Stimulated activated naive CD8-positive, alpha-beta T cell treated with anti-CD3 and anti-CD28 coated beads, Interleukin-15, Interleukin-2, amounts not matched to agents 100 U/mL and 50 U/mL, for 24 hours (primary cell): ENCODE results near the gene PAPOLB.
A peak's percentile ranks its signal among the peaks of the same experiment; 100 is the strongest.

ENCODE experiments used
- ATAC-seq: fragments of 150-1000 bp; cut with Tn5 transposase; one replicate; pipeline ENCODE4 v1.10.0; 2021
- DNase-seq: peaks from one replicate; pipeline ENCODE4 v3.0.0; 2021

Gene PAPOLB

GRCh38 chr7:4878336-4879335 is 16.8 kb upstream of the PAPOLB start:
- no peak for ATAC-seq
- DNase-seq = no peak

- DNase-seq (no peak), ATAC-seq (no peak)
Observed at GRCh38 chr7:4876586-4876985, 14.8 kb upstream of the PAPOLB start.

GRCh38 chr7:4875391-4875790 is 13.6 kb upstream of the PAPOLB start:
- ATAC-seq = no peak
- no peak for DNase-seq

- ATAC-seq = no peak
- no peak for DNase-seq
Observed at GRCh38 chr7:4873071-4873944, 11.5 kb upstream of the PAPOLB start.

- no peak for ATAC-seq
- DNase-seq = no peak
Observed at GRCh38 chr7:4871930-4872675, 10.3 kb upstream of the PAPOLB start.

GRCh38 chr7:4871056-4871680 is 9.3 kb upstream of the PAPOLB start:
- DNase-seq (no peak), ATAC-seq (no peak)

- no peak for DNase-seq
- no peak for ATAC-seq
Observed at GRCh38 chr7:4868493-4868892, 6.7 kb upstream of the PAPOLB start.

GRCh38 chr7:4866528-4867496 is 5.0 kb upstream of the PAPOLB start:
- no peak for ATAC-seq

GRCh38 chr7:4862156-4862555 is 326 bp upstream of the PAPOLB start:
- no peak for DNase-seq
- ATAC-seq = no peak

More at GRCh38 chr7:4866528-4867496, 5.0 kb upstream of the PAPOLB start:
- DNase-seq = no peak

GRCh38 chr7:4861227-4861626 is 603 bp downstream of the PAPOLB start:
- DNase-seq = no peak
- no peak for ATAC-seq

- DNase-seq (no peak), ATAC-seq (no peak)
Observed at GRCh38 chr7:4857189-4857588, 4.6 kb downstream of the PAPOLB start.

- ATAC-seq (no peak), DNase-seq (no peak)
Observed at GRCh38 chr7:4856336-4857057, 5.3 kb downstream of the PAPOLB start.

- DNase-seq (no peak), ATAC-seq (no peak)
Observed at GRCh38 chr7:4854916-4855315, 6.9 kb downstream of the PAPOLB start.

- DNase-seq (no peak), ATAC-seq (peak; percentile 67)
Observed at GRCh38 chr7:4851459-4852422, 10.1 kb downstream of the PAPOLB start.

GRCh38 chr7:4850262-4850795 is 11.5 kb downstream of the PAPOLB start:
- DNase-seq (no peak), ATAC-seq (no peak)

- peak; percentile 16 for DNase-seq
- peak; percentile 57 for ATAC-seq
Observed at GRCh38 chr7:4849390-4849789, 12.4 kb downstream of the PAPOLB start.

- no peak for DNase-seq
- no peak for ATAC-seq
Observed at GRCh38 chr7:4845740-4846142, 16.1 kb downstream of the PAPOLB start.
